Epithelial cell of esophagus (primary cell): ENCODE data around the gene GRP.
"Not testable (repeated sequence)": the region's sequence is repeated elsewhere in the genome, so short reads cannot be mapped to it uniquely, and the experiment has no call there.

ENCODE experiments used
- DNase-seq: peaks from one replicate; pipeline ENCODE4 v3.0.0; 2010; ENCODE audit warnings: low read depth
- H3K4me3 ChIP-seq: 2 replicates; pipeline ENCODE4 v1.5.1; 2011; ENCODE audit warnings: mild to moderate bottlenecking, low read length, control low read depth
- TF ChIP-seq, protein P1 (sequence below): IDR thresholded peaks from 2 replicates; pipeline ENCODE4 v1.5.1; 2011; ENCODE audit warnings: low read depth, mild to moderate bottlenecking, low read length, control low read depth, inconsistent platforms; ENCODE audit not compliant: insufficient read depth; ENCODE audit errors: missing control alignments

The GRP gene

DNA sequence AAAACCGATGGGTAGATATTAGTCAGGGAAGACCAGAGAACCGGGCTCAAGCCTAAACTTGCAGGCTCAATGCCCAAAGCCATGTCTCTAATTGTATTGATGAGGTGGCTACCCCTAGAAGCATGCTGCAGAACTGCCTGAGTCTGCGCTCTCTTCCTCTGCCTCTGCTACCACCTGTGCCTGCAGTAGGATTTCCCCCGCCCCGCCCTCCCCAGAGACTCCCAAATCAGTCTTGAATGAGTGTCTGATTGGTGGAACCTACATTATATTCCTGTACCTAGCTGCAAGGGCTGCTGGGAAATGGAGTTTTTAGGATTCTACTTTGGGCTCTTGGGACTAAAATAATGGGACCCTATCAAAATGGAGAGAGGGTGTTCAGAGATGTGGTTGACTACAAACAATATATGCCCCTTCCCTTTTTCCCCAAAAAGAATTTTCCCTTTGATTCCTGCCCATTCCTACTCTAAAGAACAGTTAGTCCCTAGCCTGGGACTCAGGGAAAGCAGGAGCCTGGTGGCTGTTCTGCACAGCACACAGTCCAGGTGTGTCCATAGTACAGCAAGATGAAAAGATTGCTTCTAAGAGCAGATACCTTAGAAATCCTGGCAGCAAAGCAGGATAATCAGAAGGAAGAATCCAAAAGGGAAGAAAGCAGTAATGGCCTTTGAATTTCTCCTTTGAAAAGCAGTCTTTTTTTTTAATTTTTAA, 12.5 kb downstream of the GRP start:
- H3K4me3 ChIP-seq = no peak overlapping the region
- DNase-seq = no peak
- TF ChIP-seq, protein P1, sequence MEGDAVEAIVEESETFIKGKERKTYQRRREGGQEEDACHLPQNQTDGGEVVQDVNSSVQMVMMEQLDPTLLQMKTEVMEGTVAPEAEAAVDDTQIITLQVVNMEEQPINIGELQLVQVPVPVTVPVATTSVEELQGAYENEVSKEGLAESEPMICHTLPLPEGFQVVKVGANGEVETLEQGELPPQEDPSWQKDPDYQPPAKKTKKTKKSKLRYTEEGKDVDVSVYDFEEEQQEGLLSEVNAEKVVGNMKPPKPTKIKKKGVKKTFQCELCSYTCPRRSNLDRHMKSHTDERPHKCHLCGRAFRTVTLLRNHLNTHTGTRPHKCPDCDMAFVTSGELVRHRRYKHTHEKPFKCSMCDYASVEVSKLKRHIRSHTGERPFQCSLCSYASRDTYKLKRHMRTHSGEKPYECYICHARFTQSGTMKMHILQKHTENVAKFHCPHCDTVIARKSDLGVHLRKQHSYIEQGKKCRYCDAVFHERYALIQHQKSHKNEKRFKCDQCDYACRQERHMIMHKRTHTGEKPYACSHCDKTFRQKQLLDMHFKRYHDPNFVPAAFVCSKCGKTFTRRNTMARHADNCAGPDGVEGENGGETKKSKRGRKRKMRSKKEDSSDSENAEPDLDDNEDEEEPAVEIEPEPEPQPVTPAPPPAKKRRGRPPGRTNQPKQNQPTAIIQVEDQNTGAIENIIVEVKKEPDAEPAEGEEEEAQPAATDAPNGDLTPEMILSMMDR = no peak

DNA sequence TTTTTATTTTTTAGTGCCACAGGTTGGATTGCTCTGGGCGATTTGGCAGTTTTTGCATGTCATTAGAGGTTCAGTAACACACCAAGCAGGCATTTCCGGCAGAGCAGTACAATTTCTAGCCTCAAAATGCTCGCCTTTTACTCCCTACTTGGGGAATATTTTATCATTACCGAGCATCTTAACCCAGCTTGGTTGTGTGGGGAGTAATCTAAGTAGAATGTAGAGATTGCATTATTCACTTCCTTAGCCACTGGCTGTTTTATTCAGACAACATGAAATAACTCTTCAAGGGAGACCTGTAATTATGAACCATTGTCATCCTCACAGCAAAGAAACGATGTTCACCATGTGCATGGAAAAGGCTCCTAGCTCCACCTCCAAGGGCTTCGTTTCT, 13.1 kb downstream of the GRP start:
- TF ChIP-seq, protein P1 = no peak
- DNase-seq = peak; percentile 23

DNA sequence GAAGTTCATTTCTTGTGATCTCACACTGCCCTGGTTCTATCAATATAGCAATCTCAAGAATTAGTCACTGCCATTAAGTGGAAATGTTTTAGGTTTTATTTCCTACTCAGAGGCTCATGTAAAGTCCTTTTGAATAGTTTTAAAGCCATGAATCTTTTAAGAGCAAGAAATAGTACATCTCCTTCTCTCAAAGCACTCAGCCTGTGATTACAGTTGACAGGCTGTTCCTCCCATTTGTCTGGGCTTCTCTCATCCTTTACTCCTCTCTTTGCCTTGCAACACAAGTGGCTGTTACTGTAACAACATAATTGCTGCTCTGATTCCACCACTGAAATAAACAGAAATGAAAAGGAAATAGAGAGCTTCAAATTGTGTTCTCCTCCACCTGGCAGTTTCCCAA, 18.4 kb downstream of the GRP start:
- no peak for DNase-seq
- TF ChIP-seq, protein P1 = no peak
- H3K4me3 ChIP-seq = no peak overlapping the region

More for the DNA sequence above, 13.1 kb downstream of the GRP start:
- H3K4me3 ChIP-seq = no peak overlapping the region

DNA sequence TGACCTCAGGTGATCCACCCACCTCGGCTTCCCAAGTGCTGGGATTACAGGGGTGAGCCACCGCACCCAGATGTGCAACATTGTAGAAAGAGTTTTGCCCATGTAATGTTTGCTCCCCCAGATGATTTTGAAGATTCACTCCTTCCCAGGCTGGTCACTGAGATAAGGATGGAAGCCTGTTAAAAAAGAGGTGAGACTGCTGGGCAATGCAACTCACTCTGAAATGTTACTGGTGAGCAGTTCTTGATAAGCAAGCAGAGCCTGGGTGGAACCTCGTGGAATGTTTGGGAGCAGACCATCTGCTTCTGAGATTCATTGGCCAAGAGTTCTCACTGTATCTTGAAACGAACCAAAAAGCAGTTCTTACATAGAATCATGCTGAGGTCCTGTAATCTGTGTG, 19.7 kb downstream of the GRP start:
- no peak for DNase-seq
- no peak overlapping the region for H3K4me3 ChIP-seq
- TF ChIP-seq, protein P1 = no peak

DNA sequence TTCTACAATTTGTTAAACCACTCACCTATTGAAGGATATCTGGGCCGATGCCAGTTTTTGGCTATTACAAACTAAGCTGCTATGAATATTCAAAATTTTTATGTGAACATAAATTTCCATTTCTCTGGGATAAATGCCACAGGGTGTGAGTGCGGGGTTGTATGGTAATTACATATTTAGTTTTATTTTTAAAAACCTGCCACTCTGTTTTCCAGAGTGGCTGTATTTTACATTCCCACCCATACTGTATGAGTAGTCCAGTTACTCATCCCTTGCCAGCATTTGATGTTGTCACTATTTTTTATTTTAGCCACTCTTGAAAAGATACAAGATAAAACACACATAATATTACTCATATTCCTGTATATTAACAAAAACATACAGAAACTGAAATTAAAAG, 22.9 kb downstream of the GRP start:
- no peak overlapping the region for H3K4me3 ChIP-seq
- no peak for DNase-seq
- TF ChIP-seq, protein P1 = no peak

DNA sequence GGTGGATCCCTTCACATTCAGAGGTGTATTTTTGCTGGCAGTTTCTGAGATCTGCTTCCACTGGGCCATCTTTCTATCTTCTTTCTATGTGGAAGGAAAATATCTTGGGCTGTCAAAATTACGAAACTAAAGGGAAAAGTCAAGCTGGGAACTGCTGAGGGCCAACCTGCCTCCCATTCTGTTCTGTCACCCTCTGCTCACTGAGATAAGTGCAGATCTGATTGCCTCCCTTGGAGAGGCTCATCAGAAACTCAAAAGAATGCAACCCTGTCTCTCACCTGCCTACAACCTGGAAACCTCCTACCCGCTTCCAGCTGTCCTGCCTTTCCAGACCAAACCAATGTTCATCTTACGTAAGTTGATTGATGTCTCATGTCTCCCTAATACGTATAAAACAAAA, 26.8 kb downstream of the GRP start:
- no peak for DNase-seq
- no peak overlapping the region for H3K4me3 ChIP-seq
- TF ChIP-seq, protein P1 = no peak

DNA sequence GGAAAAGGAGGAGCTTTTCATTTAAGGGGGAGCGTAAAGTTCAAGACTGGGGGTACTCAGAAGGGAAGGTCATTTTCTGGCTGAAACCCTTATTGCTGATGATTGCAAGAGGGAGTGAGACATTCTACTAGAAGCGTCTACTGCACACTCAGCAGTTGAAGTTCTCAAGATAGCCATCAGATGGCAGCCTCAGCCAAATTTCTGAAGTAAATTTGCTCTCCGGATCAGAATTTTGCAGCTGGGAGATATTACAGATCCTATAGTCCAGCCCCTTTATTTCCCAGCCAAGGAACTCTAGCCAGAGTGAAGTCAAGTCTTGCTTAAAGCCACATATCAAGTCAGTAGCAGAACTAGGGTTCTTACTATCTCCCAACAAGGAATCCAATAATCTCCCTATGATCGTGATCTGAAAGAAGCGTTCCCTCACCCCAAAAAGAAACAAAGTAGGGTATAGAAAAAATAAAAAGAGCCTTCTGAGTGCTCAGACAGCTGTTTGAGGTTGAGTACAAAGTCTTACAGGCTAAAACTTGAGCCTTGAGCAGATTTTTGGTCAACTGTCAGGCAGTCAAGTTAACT, 29.3 kb downstream of the GRP start:
- TF ChIP-seq, protein P1 = peak; percentile 87
- H3K4me3 ChIP-seq = no peak overlapping the region
- peak; percentile 75 for DNase-seq

DNA sequence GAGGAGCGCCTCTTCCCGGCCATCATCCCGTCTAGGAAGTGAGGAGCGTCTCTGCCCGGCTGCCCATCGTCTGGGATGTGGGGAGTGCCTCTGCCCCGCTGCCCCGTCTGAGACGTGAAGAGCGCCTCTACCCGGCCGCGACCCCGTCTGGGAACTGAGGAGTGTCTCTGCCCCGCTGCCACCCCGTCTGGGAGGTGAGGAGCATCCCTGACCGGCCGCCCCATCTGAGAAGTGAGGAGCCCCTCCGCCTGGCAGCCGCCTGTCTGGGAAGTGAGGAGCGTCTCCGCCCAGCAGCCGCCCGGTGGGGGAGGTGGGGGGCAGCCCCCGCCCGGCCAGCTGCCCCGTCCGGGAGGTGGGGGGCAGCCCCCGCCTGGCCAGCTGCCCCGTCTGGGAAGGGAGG, 35.5 kb downstream of the GRP start:
- H3K4me3 ChIP-seq, DNase-seq: not testable (repeated sequence)

DNA sequence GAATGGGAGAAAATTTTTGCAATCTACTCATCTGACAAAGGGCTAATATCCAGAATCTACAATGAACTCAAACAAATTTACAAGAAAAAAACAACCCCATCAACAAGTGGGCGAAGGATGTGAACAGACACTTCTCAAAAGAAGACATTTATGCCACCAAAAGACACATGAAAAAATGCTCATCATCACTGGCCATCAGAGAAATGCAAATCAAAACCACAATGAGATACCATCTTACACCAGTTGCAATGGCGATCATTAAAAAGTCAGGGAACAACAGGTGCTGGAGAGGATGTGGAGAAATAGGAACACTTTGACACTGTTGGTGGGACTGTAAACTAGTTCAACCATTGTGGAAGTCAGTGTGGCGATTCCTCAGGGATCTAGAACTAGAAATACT, 41.9 kb downstream of the GRP start:
- DNase-seq, H3K4me3 ChIP-seq: not testable (repeated sequence)

DNA sequence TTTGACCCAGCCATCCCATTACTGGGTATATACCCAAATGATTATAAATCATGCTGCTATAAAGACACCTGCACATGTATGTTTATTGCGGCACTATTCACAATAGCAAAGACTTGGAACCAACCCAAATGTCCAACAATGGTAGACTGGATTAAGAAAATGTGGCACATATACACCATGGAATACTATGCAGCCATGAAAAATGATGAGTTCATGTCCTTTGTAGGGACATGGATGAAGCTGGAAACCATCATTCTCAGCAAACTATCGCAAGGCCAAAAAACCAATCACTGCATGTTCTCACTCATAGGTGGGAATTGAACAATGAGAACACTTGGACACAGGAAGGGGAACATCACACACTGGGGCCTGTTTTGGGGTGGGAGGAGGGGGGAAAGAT, 42.3 kb downstream of the GRP start:
- DNase-seq, H3K4me3 ChIP-seq: not testable (repeated sequence)
